ENCODE data around the gene PDLIM4. TPM values are rescaled to one million over a fixed set of nuclear protein-coding genes. Genes with fewer than 3 reads are reported as not detected.
A peak's percentile ranks its signal among the peaks of the same experiment; 100 is the strongest.

The PDLIM4 gene
- total RNA-seq, 1 donor, result 67.7 TPM

- H3K4me1 ChIP-seq (ENCODE audit: insufficient read depth, low read length), result peaks cover 83% of the 10 kb centered on the region
- no peaks in the 10 kb centered on the region for H3K9me3 ChIP-seq (ENCODE audit: low read depth, low read length)
- no peaks in the 10 kb centered on the region for H3K27me3 ChIP-seq (ENCODE audit: insufficient read depth, low read length)
- peaks cover 83% of the 10 kb centered on the region for H3K79me2 ChIP-seq (ENCODE audit: insufficient read depth, low read length)
- H3K4me3 ChIP-seq (ENCODE audit: insufficient read depth, low read length), result no peak overlapping the region
- peaks cover 67% of the 10 kb centered on the region for H4K20me1 ChIP-seq (ENCODE audit: insufficient read depth, low read length)
- H3K36me3 ChIP-seq (ENCODE audit: insufficient read depth, low read length), result peaks cover 57% of the 10 kb centered on the region
- H3K27ac ChIP-seq (ENCODE audit: low read depth, low read length), result peak overlapping the region; percentile 98
- TF ChIP-seq CTCF (IDR thresholded peaks at IDR 0.05; ENCODE audit: extremely low read depth, low read depth, low read length), result no peak
- peak overlapping the region; percentile 40 for H3K4me2 ChIP-seq (ENCODE audit: insufficient read depth, low read length)
- no peak overlapping the region for H2AFZ ChIP-seq (ENCODE audit: low read length)
- DNase-seq (ENCODE audit: insufficient read length, low spot score, missing footprints), result no peak
Observed at GRCh38 chr5:132262882-132263547, 5.5 kb downstream of the PDLIM4 start.

GRCh38 chr5:132263548-132264261, 6.2 kb downstream of the PDLIM4 start:
- no peak overlapping the region for H2AFZ ChIP-seq (ENCODE audit: low read length)
- DNase-seq (ENCODE audit: insufficient read length, low spot score, missing footprints), result peak; percentile 99
- TF ChIP-seq CTCF (IDR thresholded peaks at IDR 0.05; ENCODE audit: extremely low read depth, low read depth, low read length), result peak; percentile 36
- H3K9me3 ChIP-seq (ENCODE audit: low read depth, low read length), result no peaks in the 10 kb centered on the region
- no peak overlapping the region for H3K4me3 ChIP-seq (ENCODE audit: insufficient read depth, low read length)
- peaks cover 79% of the 10 kb centered on the region for H3K4me1 ChIP-seq (ENCODE audit: insufficient read depth, low read length)
- H3K79me2 ChIP-seq (ENCODE audit: insufficient read depth, low read length), result peaks cover 83% of the 10 kb centered on the region
- no peaks in the 10 kb centered on the region for H3K27me3 ChIP-seq (ENCODE audit: insufficient read depth, low read length)
- H4K20me1 ChIP-seq (ENCODE audit: insufficient read depth, low read length), result peaks cover 71% of the 10 kb centered on the region
- peak overlapping the region; percentile 40 for H3K4me2 ChIP-seq (ENCODE audit: insufficient read depth, low read length)
- peak overlapping the region; percentile 98 for H3K27ac ChIP-seq (ENCODE audit: low read depth, low read length)
- peaks cover 64% of the 10 kb centered on the region for H3K36me3 ChIP-seq (ENCODE audit: insufficient read depth, low read length)

GRCh38 chr5:132264546-132265335, 7.2 kb downstream of the PDLIM4 start:
- Histone ChIP-seq H4K20me1 (ENCODE audit: insufficient read depth, low read length) (peaks cover 76% of the 10 kb centered on the region), H3K36me3 (ENCODE audit: insufficient read depth, low read length) (peaks cover 73% of the 10 kb centered on the region)
- DNase-seq (ENCODE audit: insufficient read length, low spot score, missing footprints), result peak; percentile 50

More at GRCh38 chr5:132264546-132265335, 7.2 kb downstream of the PDLIM4 start:
- Histone ChIP-seq H3K79me2 (ENCODE audit: insufficient read depth, low read length) (peaks cover 74% of the 10 kb centered on the region), H3K27ac (ENCODE audit: low read depth, low read length) (peak overlapping the region; percentile 98), H3K4me1 (ENCODE audit: insufficient read depth, low read length) (peaks cover 76% of the 10 kb centered on the region), H3K4me2 (ENCODE audit: insufficient read depth, low read length) (no peak overlapping the region), H2AFZ (ENCODE audit: low read length) (no peak overlapping the region), H3K27me3 (ENCODE audit: insufficient read depth, low read length) (no peaks in the 10 kb centered on the region), H3K9me3 (ENCODE audit: low read depth, low read length) (no peaks in the 10 kb centered on the region), H3K4me3 (ENCODE audit: insufficient read depth, low read length) (no peak overlapping the region)
- no peak for TF ChIP-seq CTCF (IDR thresholded peaks at IDR 0.05; ENCODE audit: extremely low read depth, low read depth, low read length)
